Mucosa of descending colon (tissue), 3 donors: Measurements from ENCODE around the gene BET1L. TPM values are rescaled to one million over a fixed set of nuclear protein-coding genes. Genes with fewer than 3 reads are reported as not detected.

Experiments
- ATAC-seq: fragments of 200-7000 bp; cut with Tn5 transposase; one replicate; pipeline ENCODE4 v1.9.1; 2020; ENCODE audit warnings: mild to moderate bottlenecking, moderate library complexity
- DNase-seq, 3 donors: peaks; one replicate each; pipeline ENCODE4 v3.0.0-alpha.2; 2020
- H3K36me3 ChIP-seq: fragments of 200-600 bp; one replicate; pipeline ENCODE4 v1.8.0; 2021; ENCODE audit warnings: low read depth, mild to moderate bottlenecking
- H3K4me1 ChIP-seq: fragments of 200-600 bp; one replicate; pipeline ENCODE4 v1.8.0; 2021; ENCODE audit warnings: low read depth, mild to moderate bottlenecking
- H3K4me3 ChIP-seq: fragments of 200-600 bp; one replicate; pipeline ENCODE4 v1.8.0; 2021; ENCODE audit warnings: mild to moderate bottlenecking
- H3K9me3 ChIP-seq: fragments of 200-600 bp; one replicate; pipeline ENCODE4 v1.8.0; 2021; ENCODE audit warnings: mild to moderate bottlenecking
- intact Hi-C, 2 donors: fragments of 100-400 bp; cut with DNase I in 1 of 2; cut with micrococcal nuclease in 1 of 2; formaldehyde crosslinking; loops; one replicate each; pipeline versions ENCODE4 v1.11.0 to v1.11.1; 2022; cut with DNase I, micrococcal nuclease
- total RNA-seq, 3 donors: library from RNA; stranded (reverse); fragmentation: NEBNext Ultra II Directional in 2 of 3; extraction: Animal tissue kit (Norgen Biotek cat#: 25700) in 2 of 3; gene quantifications; one replicate each; pipeline versions ENCODE4 v1.2.1 to v1.2.4, GENCODE V29; 2021 to 2023
- TF ChIP-seq, protein P1 (sequence below): fragments of 200-600 bp; IDR thresholded peaks from one replicate; pipeline ENCODE4 v1.8.0; 2022; ENCODE audit warnings: antibody characterized with exemption, mild to moderate bottlenecking
- donor health status: DM: no; HTN: no; CAD: no; lungs with moderate emphysema.
- donor health status: DM: no; HTN: no; CAD: no.
- donor health status: DM: no; HTN: yes; CAD: no.

Gene BET1L
- total RNA-seq, 3 donors from 2014 or later: 51.5 to 59.9 (median 55.8) TPM

- Histone ChIP-seq H3K4me3 (no peak overlapping the region), H3K36me3 (peaks cover 13% of the 10 kb centered on the region), H3K4me1 (no peaks in the 10 kb centered on the region), H3K9me3 (no peaks in the 10 kb centered on the region)
- ATAC-seq (no peak), DNase-seq (no peak)
- intact Hi-C loops: no loop called here
- TF ChIP-seq, protein P1, sequence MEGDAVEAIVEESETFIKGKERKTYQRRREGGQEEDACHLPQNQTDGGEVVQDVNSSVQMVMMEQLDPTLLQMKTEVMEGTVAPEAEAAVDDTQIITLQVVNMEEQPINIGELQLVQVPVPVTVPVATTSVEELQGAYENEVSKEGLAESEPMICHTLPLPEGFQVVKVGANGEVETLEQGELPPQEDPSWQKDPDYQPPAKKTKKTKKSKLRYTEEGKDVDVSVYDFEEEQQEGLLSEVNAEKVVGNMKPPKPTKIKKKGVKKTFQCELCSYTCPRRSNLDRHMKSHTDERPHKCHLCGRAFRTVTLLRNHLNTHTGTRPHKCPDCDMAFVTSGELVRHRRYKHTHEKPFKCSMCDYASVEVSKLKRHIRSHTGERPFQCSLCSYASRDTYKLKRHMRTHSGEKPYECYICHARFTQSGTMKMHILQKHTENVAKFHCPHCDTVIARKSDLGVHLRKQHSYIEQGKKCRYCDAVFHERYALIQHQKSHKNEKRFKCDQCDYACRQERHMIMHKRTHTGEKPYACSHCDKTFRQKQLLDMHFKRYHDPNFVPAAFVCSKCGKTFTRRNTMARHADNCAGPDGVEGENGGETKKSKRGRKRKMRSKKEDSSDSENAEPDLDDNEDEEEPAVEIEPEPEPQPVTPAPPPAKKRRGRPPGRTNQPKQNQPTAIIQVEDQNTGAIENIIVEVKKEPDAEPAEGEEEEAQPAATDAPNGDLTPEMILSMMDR: no peak
Measured at GRCh38 chr11:252666-253065, 45.5 kb upstream of the BET1L start.

GRCh38 chr11:251550-251949 is 44.4 kb upstream of the BET1L start:
- intact Hi-C loops: no loop called here
- H3K4me1 ChIP-seq: no peaks in the 10 kb centered on the region
- DNase-seq: no peak
- H3K4me3 ChIP-seq: no peak overlapping the region
- no peaks in the 10 kb centered on the region for H3K9me3 ChIP-seq
- ATAC-seq: peak; percentile 9
- peaks cover 15% of the 10 kb centered on the region for H3K36me3 ChIP-seq
- TF ChIP-seq, protein P1: no peak

GRCh38 chr11:250740-251299 is 43.6 kb upstream of the BET1L start:
- TF ChIP-seq, protein P1: peak; percentile 59
- Histone ChIP-seq H3K4me1 (no peaks in the 10 kb centered on the region), H3K36me3 (peaks cover 15% of the 10 kb centered on the region), H3K9me3 (no peaks in the 10 kb centered on the region), H3K4me3 (no peak overlapping the region)
- ATAC-seq (peak; percentile 91), DNase-seq (peak in 2 of 3 donors; percentile 70 to 75)
- intact Hi-C loops: no loop called here

DNA sequence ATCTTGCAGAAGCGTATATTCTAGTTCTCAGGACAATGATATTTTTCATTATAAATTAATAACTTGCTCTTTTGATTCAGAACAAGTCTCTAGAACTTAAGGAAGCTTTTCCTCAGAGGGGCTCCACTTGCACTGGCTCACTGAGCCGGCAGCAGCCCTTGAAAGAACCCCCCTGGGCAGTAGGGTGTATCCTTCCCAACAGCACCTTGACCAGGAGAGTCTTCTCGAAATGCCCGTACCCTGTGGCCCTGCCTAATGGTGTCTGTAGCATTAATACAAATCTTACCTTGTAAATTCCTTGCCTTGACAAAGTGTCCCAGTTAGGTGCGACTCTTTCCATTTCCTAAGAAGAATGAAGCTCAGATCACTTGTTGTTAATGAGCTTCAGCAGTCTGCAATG is 43.1 kb upstream of the BET1L start:
- H3K4me1 ChIP-seq: no peaks in the 10 kb centered on the region
- ATAC-seq: no peak
- H3K4me3 ChIP-seq: no peak overlapping the region
- no peaks in the 10 kb centered on the region for H3K9me3 ChIP-seq
- intact Hi-C loops: no loop called here
- TF ChIP-seq, protein P1: no peak
- DNase-seq: no peak
- peaks cover 15% of the 10 kb centered on the region for H3K36me3 ChIP-seq

DNA sequence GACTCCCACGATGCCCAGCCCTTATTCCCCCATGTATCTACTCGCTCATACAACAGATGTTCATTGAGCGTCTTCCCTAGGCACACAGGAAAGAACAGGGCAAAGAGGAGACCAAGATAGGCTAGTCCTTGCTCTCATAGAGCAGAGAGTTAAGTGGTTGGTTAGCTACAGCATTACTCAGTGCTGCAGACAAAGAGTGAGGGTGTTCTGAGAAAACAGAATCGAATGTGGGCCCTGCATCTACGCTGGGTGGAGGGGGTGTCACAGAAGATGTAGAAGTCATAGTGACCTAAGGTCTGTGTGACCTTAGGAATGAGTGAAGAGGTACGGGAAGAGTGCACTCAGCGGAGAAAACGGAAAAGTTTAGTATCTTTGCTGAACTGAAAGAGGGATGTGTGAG is 41.9 kb upstream of the BET1L start:
- Histone ChIP-seq H3K36me3 (peaks cover 19% of the 10 kb centered on the region), H3K9me3 (no peaks in the 10 kb centered on the region), H3K4me1 (no peaks in the 10 kb centered on the region), H3K4me3 (no peak overlapping the region)
- DNase-seq (no peak), ATAC-seq (no peak)
- intact Hi-C loops: no loop called here
- TF ChIP-seq, protein P1: no peak

GRCh38 chr11:244376-244775 is 37.2 kb upstream of the BET1L start:
- Histone ChIP-seq H3K4me1 (no peaks in the 10 kb centered on the region), H3K4me3 (no peak overlapping the region), H3K36me3 (peaks cover 24% of the 10 kb centered on the region), H3K9me3 (no peaks in the 10 kb centered on the region)
- TF ChIP-seq, protein P1: no peak
- no peak for ATAC-seq
- intact Hi-C loops: no loop called here
- no peak for DNase-seq
